ENCODE data around the gene CTDSP2.
A peak's percentile ranks its signal among the peaks of the same experiment; 100 is the strongest.
"Not testable (repeated sequence)": the region's sequence is repeated elsewhere in the genome, so short reads cannot be mapped to it uniquely, and the experiment has no call there.

CTDSP2 gene, protein sequence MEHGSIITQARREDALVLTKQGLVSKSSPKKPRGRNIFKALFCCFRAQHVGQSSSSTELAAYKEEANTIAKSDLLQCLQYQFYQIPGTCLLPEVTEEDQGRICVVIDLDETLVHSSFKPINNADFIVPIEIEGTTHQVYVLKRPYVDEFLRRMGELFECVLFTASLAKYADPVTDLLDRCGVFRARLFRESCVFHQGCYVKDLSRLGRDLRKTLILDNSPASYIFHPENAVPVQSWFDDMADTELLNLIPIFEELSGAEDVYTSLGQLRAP

DNA sequence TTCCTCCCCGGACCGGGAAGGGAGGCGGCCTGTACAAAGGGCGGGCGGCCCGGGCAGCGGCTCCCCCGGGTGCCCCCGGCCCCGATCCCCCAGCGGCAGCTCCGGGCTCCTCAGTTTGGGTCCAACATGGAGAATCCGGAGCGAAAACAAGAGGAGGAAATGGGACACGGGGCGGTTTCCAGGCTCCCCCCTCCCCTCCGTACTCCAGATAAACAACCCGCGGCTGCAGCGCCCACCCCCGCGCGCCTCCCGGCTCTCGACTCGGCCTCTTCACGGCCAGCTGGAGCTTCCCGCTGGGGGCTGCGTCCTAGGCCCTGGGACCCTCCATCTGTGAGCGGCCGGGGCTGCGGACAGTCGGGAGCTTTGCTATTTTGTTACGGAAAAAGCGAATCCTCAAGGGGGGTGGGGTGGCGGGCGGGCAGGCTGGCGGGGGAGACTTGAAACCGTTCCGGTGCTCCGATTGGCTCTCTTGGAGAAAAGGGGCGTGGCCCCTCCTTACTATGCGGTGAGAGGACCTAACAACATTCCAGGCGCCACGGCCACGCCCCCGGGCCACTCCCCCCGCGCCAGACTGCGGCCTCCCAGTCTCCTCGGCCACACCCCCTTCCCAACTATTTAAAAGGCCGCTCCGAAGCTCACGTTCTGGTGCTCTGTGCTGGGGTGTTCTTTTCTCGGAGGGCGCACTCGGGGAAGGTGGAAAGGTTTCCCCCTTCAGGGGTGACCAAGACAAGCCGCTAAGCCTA, at the start of gene CTDSP2:
TSS of gene CTDSP2 (minus strand) at position 153 of the 743 bp plus-strand sequence. CDS start 294 bp downstream, outside the sequence.
- DNase-seq: peak; percentile 97

DNA sequence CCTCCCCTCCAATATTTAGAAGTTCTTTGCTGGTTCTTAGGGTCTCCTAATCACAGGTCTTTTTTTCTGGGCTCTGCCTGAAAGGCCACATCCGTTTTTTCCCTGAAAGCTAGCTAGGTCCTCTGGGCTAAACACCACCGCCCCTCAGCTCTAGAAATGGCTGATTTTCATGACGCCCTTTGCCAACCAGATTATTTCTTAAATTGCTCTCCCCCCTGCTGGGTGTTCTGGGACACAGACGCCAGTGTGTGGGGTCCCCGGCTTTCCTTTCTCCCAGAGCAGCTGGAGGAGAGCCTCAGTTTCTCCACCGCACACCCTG, 49.5 kb upstream of the CTDSP2 start:
- DNase-seq: no peak

DNA sequence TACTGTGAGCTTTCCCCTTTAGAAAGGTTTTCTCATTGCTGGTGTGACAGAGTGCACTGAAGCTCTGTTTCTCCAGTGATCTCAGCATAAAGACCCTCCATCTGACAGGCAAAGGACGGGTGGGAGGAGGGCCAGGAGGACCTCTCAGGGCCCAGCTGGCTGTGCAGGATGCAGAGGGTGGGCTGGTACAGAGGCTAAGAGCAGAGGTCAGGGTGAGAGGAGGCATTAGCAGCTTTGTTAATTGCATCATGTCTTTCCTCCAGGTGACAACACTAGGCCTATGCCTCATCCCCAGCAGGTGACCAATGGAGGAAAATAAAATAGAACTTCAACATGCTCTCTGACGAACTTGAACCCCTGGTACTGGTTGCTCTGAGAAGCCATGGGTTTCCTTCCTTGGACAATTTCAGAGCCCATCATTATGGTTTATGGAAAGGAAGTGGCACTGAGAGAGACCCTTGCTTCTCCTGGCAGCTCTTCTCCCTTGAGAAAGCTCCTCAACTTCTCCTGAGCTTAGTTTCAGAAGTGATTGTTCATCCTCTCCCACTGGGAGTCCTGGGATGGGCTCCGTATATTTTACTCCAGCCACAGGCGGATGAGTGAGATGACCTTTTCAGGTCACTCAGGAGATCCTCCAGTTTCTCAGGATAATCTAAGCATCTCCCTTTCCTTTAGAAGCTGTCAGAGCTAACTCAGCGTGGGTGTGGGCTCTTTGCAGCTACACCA, 49.0 kb upstream of the CTDSP2 start:
- no peak for DNase-seq

DNA sequence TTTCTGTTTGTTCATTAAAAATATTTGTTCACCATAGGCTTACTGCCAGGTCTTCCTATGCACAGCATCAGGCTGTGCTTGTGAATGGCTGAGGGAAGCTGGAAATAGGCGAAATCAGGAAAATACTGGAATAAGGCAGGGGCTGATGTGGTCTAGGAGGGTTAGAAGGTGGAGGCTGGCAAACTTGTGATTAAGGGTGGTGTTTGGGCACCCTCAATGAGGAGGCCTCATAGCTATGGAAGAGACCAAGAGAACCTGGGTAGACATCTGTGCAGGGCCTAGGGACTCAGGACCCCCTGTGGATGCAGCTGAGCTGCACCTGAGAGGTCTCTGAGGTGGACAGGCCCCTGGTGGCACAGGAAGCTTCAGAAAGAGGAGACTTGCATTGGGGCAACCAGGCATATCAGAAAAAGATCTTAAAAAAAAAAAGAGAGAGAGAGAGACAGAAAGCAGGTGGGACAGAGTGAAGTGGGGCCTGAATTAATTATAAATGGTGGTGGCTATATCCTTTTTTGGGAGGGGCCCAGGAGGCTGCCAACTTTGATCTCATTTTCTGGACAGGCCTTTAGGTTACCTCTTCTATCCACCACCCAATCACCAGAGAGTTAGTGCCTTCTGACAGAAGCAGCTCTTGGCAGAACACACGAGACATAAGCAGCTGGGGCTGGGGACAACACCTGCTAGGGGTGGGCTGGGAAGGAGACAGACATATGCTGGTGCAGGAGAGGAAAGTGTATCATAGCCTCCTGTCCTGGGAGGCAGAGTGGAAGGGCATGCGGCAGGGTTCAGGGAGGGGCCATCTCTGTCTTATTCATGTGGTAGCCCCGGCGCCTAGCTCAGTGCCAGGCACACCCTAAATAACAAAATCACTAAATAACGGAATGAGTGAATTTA, 48.1 kb upstream of the CTDSP2 start:
- no peak for DNase-seq

DNA sequence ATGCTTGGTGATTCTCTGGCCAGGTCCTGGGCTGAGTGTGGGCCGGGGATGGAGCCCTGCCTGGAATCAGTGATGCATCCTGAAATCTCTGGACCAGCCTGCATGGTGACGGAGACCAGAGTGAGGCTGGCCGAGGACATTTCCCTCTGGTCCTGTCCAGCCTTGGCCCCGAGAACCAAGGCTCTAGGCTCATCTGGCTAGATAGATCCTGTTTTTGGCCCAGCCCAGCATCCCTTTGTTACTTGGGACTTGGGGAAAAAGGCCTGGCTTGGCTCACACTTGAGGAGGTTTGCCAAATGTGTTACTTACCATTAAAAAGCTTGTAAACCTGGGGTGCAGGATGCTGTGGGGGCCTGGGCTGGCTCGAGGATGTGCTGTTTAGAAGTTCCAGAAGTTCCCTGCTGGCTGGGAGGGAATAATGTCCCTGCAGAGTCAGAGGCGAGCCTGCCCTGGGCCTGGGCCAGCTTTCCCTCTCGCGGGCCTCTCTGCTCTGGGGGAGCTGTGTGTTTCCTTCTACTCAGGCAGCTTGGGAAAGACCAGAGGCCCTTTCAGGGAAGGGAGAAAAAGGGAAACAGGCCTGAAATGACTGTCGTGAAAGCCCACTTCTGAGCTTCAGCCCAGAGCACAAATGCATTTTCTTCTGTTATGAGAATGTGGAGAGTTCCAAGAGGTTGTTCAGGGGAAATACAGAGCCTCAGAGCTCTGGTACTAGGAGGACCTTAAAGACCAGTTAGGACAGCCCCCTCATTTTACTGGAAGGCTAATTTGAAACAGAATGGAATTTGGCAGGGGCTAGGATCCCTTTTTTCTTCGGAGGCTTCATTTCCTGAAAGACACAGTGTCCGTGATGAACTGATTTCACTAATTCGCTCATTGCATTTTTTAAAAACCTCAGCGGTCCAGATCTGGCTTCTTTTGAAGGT, 47.2 kb upstream of the CTDSP2 start:
- peak; percentile 42 for DNase-seq

DNA sequence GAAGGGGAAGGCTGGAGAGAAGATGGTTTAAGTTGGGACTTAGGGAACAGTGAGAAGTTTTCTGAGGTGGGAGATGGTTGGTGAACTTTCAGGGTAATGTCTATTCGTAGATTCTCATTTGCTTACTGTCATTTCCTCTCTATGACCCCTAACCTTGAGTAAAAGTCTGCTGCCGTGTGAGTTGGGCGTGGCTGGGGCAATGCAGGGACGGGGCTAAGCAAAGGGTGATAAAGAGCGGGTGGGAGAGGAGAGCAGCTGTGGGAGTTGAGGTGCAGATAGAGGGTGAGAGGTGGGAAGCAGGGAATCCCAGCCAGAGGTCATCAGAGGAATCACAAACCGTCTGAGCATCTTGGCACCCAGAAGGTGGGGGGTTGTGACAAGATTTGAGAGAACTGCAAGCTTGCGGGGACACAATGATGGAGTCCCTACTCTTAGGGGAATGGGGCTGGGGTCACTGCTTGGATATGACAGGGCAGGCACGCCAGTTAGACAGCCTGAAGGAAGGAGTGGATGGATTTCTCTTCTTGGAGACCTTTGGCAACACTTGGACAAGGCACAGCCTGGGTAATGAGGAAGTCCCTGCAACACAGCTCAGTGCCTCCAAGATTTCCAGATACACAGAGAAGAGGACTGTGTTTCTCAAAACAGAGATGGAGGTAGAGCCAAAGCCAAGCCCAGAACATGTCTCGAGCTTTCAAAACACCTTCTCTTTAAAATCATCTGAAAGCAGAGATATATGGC, 45.9 kb upstream of the CTDSP2 start:
- DNase-seq: no peak

DNA sequence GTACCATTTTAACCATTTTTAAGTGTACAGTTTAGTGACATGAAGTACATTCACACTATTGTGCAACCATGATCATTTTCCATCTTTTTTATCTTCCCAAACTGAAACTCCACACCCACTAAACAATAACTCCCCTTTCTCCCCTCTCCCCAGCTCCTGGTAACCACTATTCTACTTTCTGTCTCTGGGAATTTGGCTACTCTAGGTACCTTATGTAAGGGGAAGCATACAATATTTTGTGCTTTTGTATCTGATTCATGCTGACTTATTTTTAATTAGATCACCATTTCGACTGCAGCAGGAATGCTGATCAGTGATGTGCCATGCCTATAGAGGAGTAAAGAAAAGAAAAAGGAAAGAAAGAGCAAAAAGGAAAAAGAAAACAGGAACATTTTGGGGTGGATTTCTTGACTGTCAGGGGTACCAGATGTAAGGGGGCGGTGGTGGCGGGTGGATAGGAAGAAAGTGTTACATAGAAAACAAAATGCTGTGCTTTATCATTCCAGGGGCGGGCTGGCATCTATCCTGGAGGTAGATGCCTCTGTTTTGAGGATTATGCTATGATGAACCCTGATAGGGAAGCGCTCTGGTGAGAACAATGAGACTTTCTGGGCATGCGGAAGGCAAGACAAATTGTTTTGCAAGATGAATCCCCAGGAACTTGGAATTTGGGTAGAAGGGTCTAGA, 45.2 kb upstream of the CTDSP2 start:
- DNase-seq: no peak

DNA sequence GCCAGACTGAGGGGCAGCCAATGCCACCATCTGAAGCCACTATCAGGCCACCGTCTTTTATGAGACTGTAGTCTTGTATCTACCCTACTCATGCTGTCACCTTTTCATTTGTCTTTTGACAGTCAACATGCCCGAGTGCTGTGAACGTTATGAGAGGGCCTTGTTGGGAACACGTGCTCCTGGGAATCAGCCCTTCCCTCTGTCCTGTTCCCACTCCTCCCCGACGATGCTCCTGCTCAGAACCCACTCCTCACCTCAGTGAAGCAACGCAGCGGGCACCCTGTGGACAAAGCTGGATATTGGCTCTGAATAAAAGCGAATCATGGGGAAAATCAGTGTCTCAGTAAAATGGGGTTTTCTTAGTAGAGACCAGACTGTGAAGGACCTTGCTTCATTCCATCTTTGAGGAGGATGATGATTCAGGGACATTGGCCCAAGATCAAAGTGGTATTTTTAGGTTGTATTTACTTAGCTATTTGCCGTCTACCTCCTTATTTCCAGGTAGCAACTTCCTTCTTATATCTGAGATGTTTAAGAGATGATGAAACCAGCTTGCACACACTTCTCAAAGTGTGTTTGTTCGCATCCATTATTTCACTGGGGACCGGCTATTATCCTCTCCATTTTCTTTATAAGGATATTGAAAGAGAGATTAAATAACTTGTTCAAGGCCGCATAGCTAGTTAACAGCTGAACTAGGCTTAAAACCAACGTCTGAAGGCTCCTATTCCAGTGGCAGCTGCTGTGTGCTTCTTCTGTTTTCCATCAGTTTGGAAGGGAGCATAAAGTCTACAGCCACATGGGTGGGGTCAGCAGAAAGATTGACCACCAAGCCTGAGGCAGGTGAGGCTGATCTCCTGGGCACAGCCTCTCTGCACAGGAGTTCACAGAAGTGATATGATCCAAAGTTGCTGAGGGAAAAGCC, 43.9 kb upstream of the CTDSP2 start:
- no peak for DNase-seq

DNA sequence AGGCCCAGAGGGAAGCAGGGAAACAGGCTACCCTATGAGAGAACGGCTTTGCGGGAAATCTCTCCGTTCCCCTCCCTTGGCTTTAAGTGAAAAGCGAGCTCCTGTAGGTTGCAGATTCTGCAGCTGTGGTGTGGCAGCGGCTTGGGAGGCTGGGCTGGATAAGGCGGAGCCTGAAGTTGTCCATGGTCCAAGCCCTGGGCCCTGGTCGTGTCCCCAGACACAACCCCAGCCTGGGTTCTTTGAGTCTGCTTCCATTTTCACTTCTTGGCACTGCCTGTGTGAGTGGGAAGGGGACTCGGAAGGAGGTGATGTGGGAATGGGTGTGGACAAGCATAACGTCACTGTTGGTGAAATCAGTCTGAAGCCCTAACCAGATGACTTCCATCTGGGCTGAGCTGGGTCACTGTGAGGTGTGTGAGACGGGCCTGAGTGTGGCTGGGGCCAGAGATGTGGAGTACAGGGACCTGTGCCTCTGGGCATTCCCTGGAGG, 43.0 kb upstream of the CTDSP2 start:
- no peak for DNase-seq

DNA sequence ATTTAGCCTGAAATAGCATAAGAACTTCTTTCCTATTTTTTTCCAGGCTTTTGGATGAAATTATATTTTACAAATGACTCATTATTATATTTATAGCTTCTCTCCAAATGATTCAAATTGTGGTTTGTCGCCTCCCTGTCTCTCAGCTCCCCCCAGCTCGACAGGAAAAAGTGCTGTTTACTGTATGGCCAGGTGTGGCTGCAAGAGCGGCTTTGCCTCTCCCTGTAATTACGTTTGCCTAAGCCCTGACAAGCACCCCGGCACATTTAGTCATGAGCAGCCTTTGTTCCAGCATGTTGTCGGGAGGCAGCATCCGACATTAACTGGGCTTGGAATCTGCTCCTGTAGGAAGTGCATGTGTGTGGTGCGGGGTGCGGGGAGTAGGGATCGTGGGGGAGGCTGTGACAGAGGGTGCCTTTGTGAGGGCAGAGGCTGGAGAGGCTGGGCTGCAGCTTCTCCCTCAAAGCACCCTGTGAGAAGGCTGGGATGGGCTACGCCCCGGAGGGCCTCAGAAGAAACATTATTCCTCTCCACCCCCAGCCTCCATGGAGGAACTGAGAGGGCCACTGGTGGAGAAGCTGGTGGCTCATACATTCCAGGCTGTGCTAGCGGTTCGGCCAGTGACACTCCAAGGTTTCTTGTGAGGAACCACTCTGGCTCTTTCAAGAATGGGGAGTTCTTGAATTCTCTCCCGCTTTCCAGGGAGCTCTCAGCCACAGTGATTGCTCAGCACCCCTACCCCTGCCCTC, 42.1 kb upstream of the CTDSP2 start:
- no peak for DNase-seq

DNA sequence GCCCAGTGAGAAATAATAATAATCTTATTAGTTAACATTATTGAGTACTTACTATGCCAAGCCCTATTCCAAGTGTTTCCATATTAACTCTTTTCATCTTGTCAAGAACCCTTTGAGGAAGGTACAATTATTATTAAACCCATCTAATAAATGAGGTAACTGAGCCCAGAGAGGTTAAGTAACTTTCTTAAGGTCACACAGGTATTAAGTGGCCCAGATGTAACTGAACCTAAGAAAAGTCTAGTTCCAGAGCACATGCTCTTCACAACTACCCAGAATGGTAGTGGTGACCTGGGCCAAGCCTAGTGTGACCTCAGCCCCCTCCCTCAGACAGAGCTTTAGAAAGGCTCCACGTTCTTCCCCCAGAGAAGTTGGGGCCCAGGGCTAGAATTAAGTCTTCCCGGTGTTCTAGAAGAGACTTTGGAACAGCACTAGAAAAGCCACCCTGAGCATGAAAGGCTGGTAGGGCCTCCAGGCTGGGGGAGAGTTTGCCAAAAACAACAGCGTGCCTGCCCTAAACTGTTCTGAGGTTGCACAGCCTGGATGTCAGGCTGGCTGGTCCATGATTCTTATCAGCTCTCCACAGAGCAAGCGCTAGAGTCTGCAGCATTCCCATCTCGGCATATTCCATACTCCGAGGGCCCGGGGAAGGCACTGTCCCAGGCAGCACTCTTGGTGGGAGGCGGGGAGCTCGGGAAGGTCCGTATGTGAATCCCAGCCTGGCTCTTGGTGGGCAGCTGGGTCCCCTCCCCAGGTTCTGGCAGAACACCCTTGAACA, 41.3 kb upstream of the CTDSP2 start:
- no peak for DNase-seq

DNA sequence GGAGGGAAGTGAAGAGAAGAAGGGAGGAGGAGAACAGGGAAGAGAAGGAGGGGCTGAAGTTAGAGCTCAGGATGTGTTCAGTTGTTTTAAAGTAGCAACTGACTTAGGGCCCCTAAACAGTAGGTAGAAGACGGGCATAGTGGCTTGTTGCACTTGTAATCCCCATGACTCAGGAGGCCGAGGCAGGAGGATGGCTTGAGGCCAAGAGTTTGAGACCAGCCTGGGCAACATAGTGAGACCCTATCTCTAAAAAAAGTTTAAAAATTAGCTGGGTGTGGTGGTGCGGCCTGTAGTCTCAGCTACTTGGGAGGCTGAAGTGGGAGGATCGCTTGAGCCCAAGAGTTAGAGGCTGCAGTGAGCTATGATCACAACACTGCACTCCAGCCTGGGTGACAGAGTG, 40.4 kb upstream of the CTDSP2 start:
- not testable (repeated sequence) for DNase-seq

DNA sequence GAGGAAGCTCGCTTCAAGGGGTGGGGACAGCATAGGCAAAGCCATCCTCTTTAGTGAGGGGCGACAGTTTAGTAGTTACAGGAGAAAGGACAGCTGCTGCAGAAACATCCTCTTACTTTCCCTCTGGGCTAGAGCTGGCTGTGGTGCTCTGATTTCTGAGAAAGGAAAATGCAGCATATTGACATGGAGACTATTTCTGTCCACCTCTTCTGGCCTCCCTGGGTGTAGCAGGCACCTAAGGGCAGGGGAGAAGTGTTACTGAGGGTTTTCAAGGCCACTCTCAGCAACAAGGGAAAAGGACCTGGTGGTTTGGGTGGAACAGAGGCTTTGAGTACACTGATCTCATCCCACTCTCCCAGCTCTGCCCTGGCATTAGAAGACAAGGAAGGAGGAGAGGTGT, 40.0 kb upstream of the CTDSP2 start:
- no peak for DNase-seq

DNA sequence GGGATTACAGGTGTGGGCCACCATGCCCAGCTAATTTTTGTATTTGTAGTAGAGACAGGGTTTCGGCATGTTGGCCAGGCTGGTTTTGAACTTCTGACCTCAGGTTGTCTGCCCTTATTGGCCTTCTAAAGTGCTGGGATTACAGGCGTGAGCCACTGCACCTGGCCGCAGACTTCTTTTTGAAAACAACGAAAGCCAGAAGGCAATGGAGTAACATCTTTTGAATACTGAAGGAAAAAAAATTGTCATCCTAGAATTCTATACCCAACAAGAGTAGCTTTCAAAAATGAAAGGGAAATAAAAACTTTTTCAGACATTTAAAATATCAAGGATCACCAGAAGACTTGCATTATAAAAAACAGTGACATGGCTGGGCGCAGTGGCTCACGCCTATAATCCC, 38.7 kb upstream of the CTDSP2 start:
- DNase-seq: no peak

DNA sequence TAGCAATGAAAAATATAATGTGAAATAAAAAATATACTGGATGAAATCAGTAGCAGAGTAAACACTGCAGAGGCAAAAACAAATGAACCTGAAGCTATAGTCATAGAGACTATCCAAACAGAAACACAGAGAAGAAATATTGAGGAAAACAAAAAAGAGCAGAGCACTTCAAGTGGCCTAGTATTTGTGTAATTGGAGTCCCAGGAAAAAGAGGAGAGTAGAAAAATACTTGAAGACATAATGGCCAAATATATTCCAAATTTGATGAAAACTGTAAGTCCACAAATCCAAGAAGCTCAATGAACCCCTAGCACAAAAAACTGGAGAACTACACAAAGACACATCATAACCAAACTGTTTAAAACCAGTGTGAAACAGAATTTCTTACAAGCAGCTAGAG, 37.2 kb upstream of the CTDSP2 start:
- DNase-seq: no peak

DNA sequence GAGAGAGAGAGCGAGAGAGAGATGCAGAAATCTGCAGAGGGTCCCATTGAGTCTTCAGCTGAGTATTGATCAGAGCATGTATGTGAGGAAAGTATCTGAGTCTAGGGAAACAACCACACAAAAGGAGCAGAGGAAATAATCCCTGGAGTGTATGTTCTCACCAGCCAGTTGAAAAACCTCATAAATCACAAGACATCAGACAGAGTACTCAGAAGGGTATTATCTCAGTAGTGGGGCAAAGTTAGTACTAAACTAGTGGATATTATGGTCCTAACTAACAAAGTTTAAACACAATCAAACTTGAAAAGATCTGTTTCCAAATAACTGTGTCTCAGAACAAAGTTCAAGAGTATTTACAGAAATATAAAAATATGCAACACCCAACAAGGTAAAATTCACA, 36.5 kb upstream of the CTDSP2 start:
- DNase-seq: no peak

DNA sequence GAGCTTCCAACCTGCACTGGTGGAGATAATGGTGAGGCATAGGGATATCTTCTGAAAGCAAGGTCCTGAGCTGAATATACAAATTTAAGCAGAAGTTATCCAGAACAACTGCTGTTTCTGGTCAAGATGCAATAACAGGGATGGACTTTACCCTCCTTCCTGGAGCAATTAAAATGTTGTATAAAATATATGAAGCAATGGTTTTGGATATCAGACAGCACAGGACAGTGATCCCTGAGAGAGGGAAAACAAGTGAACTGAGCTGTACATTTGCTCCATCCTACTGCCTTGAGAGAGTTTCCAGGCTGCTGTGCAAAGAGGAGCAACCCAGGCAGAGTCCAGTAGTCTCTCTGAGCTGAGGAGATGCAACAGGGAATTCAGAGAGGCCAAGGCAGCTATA, 36.0 kb upstream of the CTDSP2 start:
- no peak for DNase-seq

DNA sequence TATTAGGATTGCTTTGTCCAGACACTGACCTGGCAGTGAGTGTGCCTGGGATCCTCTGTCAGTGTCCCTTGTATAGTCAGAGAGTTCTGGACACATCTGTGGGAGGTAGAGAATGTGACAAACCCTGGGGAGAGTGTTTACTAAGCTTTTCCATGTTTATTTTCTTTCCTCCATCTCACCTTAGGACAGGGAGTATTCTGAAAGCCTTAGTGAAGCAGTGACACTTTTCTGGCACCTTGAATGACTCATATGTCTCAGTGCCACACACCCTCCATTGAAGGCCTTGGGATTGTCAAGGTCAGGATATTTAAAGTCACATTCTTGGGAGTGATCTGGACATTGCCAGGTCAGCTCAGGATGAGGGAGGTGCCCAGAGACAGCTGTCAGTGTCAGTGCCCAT, 34.9 kb upstream of the CTDSP2 start:
- no peak for DNase-seq
